GM12891 (cell line): ENCODE results near the gene CBLN1.

Source experiments
- POLR2A ChIP-seq: IDR thresholded peaks from 2 replicates; pipeline ENCODE4 v1.6.1; 2011; ENCODE audit warnings: low read depth, low read length, control low read depth
- TAF1 ChIP-seq: IDR thresholded peaks from 2 replicates; pipeline ENCODE4 v1.6.1; 2011; ENCODE audit warnings: low read depth, low read length, control low read depth

DNA sequence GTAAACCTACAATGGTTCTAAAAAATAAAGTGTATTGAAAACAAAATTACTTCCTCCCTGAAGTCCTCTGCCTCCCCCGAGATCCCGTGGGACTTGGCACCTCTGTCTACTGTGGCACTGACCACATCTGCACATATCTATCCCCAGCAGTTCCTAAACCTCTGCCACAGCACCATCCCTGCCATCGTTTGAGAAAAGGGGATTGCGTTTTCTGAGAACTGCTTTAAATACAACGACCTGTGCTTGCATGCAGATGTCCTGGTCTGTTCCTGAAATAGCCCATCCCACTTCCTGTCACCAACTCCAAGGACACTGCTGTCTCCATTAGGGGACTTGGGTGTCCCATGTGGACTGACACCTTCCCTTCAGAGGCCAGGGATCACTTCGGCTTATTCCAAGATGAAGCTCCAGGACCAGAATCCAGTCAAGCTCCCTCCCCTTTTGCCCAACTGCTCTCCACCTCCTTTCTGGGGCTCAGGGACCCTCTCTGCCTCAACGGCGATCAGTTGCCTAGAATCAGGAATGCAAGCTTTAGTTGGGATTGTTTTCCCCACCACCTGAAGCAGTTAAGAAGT is 20.6 kb downstream of the CBLN1 start:
- TF ChIP-seq TAF1 (no peak), POLR2A (no peak)
